ENCODE results near the gene RASGRF2.

The RASGRF2 gene

GRCh38 chr5:81244451-81244850, 284.3 kb downstream of the RASGRF2 start:
- no peak for DNase-seq (ENCODE audit: low read depth)
- no peak for TF ChIP-seq CTCF (conservative IDR thresholded peaks at IDR 0.05; ENCODE audit: low read length)
- no peak overlapping the region for H3K4me3 ChIP-seq (ENCODE audit: low read length)

GRCh38 chr5:81245871-81246235, 285.7 kb downstream of the RASGRF2 start:
- no peak for DNase-seq (ENCODE audit: low read depth)
- no peak for TF ChIP-seq CTCF (conservative IDR thresholded peaks at IDR 0.05; ENCODE audit: low read length)
- H3K4me3 ChIP-seq (ENCODE audit: low read length): no peak overlapping the region

- no peak overlapping the region for H3K4me3 ChIP-seq (ENCODE audit: low read length)
- no peak for TF ChIP-seq CTCF (conservative IDR thresholded peaks at IDR 0.05; ENCODE audit: low read length)
- DNase-seq (ENCODE audit: low read depth): no peak
Observed at GRCh38 chr5:81246697-81247096, 286.5 kb downstream of the RASGRF2 start.

- H3K4me3 ChIP-seq (ENCODE audit: low read length): no peak overlapping the region
- peak; percentile 42 for DNase-seq (ENCODE audit: low read depth)
- no peak for TF ChIP-seq CTCF (conservative IDR thresholded peaks at IDR 0.05; ENCODE audit: low read length)
Observed at GRCh38 chr5:81247441-81247972, 287.3 kb downstream of the RASGRF2 start.

- no peak for TF ChIP-seq CTCF (conservative IDR thresholded peaks at IDR 0.05; ENCODE audit: low read length)
- H3K4me3 ChIP-seq (ENCODE audit: low read length): no peak overlapping the region
- DNase-seq (ENCODE audit: low read depth): no peak
Observed at GRCh38 chr5:81249240-81249639, 289.1 kb downstream of the RASGRF2 start.

- no peak for DNase-seq (ENCODE audit: low read depth)
- no peak for TF ChIP-seq CTCF (conservative IDR thresholded peaks at IDR 0.05; ENCODE audit: low read length)
- H3K4me3 ChIP-seq (ENCODE audit: low read length): no peak overlapping the region
Observed at GRCh38 chr5:81250004-81250403, 289.8 kb downstream of the RASGRF2 start.

GRCh38 chr5:81251922-81252321, 291.8 kb downstream of the RASGRF2 start:
- no peak for DNase-seq (ENCODE audit: low read depth)
- TF ChIP-seq CTCF (conservative IDR thresholded peaks at IDR 0.05; ENCODE audit: low read length): no peak
- H3K4me3 ChIP-seq (ENCODE audit: low read length): no peak overlapping the region
